GM12878 (cell line): ENCODE measurements around the gene CUTC. TPM values are rescaled to one million over a fixed set of nuclear protein-coding genes. Genes with fewer than 3 reads are reported as not detected.
A peak's percentile ranks its signal among the peaks of the same experiment; 100 is the strongest.

Source experiments
- BACH1 ChIP-seq: fragments of 450-650 bp; IDR thresholded peaks from 2 replicates; pipeline ENCODE4 v1.6.1; 2017; ENCODE audit warnings: mild to moderate bottlenecking, borderline replicate concordance
- BHLHE40 ChIP-seq, 2 experiments: fragments of 450-650 bp in 1 of 2; IDR thresholded peaks; 2 replicates each; pipeline ENCODE4 v1.6.1; 2011 to 2017; ENCODE audit warnings: low read depth in 2 of 2, borderline replicate concordance in 1 of 2, improper control_type of control experiment in 1 of 2, low read length in 1 of 2, mild to moderate bottlenecking in 1 of 2
- BMI1 ChIP-seq: fragments of 450-650 bp; IDR thresholded peaks from 2 replicates; pipeline ENCODE4 v1.6.1; 2016; ENCODE audit warnings: mild to moderate bottlenecking, moderate library complexity, borderline replicate concordance
- CBX5 ChIP-seq: sonication (generic); IDR thresholded peaks from 2 replicates; pipeline ENCODE4 v1.6.1; 2016; ENCODE audit warnings: low read depth, moderate library complexity, mild to moderate bottlenecking, inconsistent platforms
- CHD2 ChIP-seq: IDR thresholded peaks from 2 replicates; pipeline ENCODE4 v1.6.1; 2011; ENCODE audit warnings: low read depth, low read length, improper control_type of control experiment, borderline replicate concordance
- CREM ChIP-seq: IDR thresholded peaks from 2 replicates; pipeline ENCODE4 v1.6.1; 2014; ENCODE audit warnings: antibody characterized with exemption, low read depth
- FOS ChIP-seq: IDR thresholded peaks from 3 replicates; pipeline ENCODE4 v1.6.1; 2011; ENCODE audit warnings: borderline replicate concordance; ENCODE audit not compliant: insufficient read length; ENCODE audit errors: extremely low read depth
- FOXM1 ChIP-seq: IDR thresholded peaks from 2 replicates; pipeline ENCODE4 v1.6.1; 2012; ENCODE audit warnings: low read depth, mild to moderate bottlenecking, inconsistent platforms, low read length, moderate library complexity
- KAT2A ChIP-seq: conservative IDR thresholded peaks from 2 replicates; pipeline ENCODE4 v1.6.1; 2011; ENCODE audit warnings: low read depth, low read length; ENCODE audit not compliant: control insufficient read depth
- LARP7 ChIP-seq: fragments of 450-650 bp; IDR thresholded peaks from 2 replicates; pipeline ENCODE4 v1.6.1; 2017; ENCODE audit warnings: mild to moderate bottlenecking
- MEF2A ChIP-seq: IDR thresholded peaks from 2 replicates; pipeline ENCODE4 v1.6.1; 2011; ENCODE audit warnings: low read depth, mild to moderate bottlenecking, low read length, moderate library complexity; ENCODE audit not compliant: insufficient read depth
- NFXL1 ChIP-seq: fragments of 450-650 bp; IDR thresholded peaks from 2 replicates; pipeline ENCODE4 v1.6.1; 2017; ENCODE audit warnings: antibody characterized with exemption, mild to moderate bottlenecking, borderline replicate concordance
- POLR2A ChIP-seq: IDR thresholded peaks from 2 replicates; pipeline ENCODE4 v1.6.1; 2011; ENCODE audit warnings: low read depth, mild to moderate bottlenecking, low read length
- RB1 ChIP-seq: fragments of 450-650 bp; formaldehyde crosslinking; IDR thresholded peaks from 2 replicates; pipeline ENCODE4 v1.6.1; 2017; ENCODE audit warnings: mild to moderate bottlenecking, borderline replicate concordance
- SMAD1 ChIP-seq: fragments of 450-650 bp; IDR thresholded peaks from 2 replicates; pipeline ENCODE4 v1.6.1; 2018; ENCODE audit warnings: mild to moderate bottlenecking, low read depth; ENCODE audit not compliant: partially characterized antibody
- SMAD5 ChIP-seq: IDR thresholded peaks from 2 replicates; pipeline ENCODE4 v1.6.1; 2016; ENCODE audit warnings: antibody characterized with exemption, low read depth
- SMARCA5 ChIP-seq: fragments of 450-650 bp; IDR thresholded peaks from 2 replicates; pipeline ENCODE4 v1.6.1; 2017; ENCODE audit warnings: mild to moderate bottlenecking
- SRF ChIP-seq, 2 experiments: IDR thresholded peaks; 2 replicates each; pipeline ENCODE4 v1.6.1; 2011; ENCODE audit warnings: low read depth in 2 of 2, low read length in 2 of 2, mild to moderate bottlenecking in 1 of 2, moderate library complexity in 1 of 2
- STAT1 ChIP-seq: fragments of 450-650 bp; conservative IDR thresholded peaks from 2 replicates; pipeline ENCODE4 v1.6.1; 2014; ENCODE audit warnings: antibody characterized with exemption, mild to moderate bottlenecking
- SUPT20H ChIP-seq: IDR thresholded peaks from 2 replicates; pipeline ENCODE4 v1.6.1; 2011; ENCODE audit warnings: low read depth, mild to moderate bottlenecking, low read length, moderate library complexity, borderline replicate concordance; ENCODE audit not compliant: control insufficient read depth
- TCF7 ChIP-seq: IDR thresholded peaks from 2 replicates; pipeline ENCODE4 v1.6.1; 2014; ENCODE audit warnings: antibody characterized with exemption, borderline replicate concordance
- ZNF217 ChIP-seq: fragments of 450-650 bp; IDR thresholded peaks from 2 replicates; pipeline ENCODE4 v1.6.1; 2017; ENCODE audit warnings: antibody characterized with exemption, mild to moderate bottlenecking
- ZNF24 ChIP-seq: fragments of 450-650 bp; IDR thresholded peaks from 2 replicates; pipeline ENCODE4 v1.6.1; 2017; ENCODE audit warnings: antibody characterized with exemption, mild to moderate bottlenecking
- ZNF384 ChIP-seq: IDR thresholded peaks from 2 replicates; pipeline ENCODE4 v1.6.1; 2012; ENCODE audit warnings: low read depth, mild to moderate bottlenecking, low read length, improper control_type of control experiment, borderline replicate concordance
- ZNF622 ChIP-seq: fragments of 450-650 bp; IDR thresholded peaks from 2 replicates; pipeline ENCODE4 v1.6.1; 2017; ENCODE audit warnings: mild to moderate bottlenecking, inconsistent platforms
- ZSCAN29 ChIP-seq: fragments of 450-650 bp; IDR thresholded peaks from 2 replicates; pipeline ENCODE4 v1.6.1; 2017; ENCODE audit warnings: mild to moderate bottlenecking, moderate library complexity
- polyA plus RNA-seq, 11 experiments: library from polyadenylated mRNA; depleted of rRNA in 4 of 11; unstranded in 6 of 11; stranded (reverse) in 5 of 11; fragments of >200 nt; fragmentation: Nextera tagmentation in 4 of 11; fragmentation: Illumina TruSeq in 1 of 11; extraction: Ambion mirVana in 4 of 11; extraction: Trizol in 1 of 11; gene quantifications; 1 replicate in 1 of 11; 2 replicates in 10 of 11; pipeline versions ENCODE4 v1.2.1 to v1.2.3, GENCODE V29; 2011 to 2016; ENCODE audit warnings: inconsistent platforms in 2 of 11, missing spikeins in 2 of 11, low read depth in 1 of 11
- total RNA-seq, 4 experiments: library from RNA; depleted of rRNA in 3 of 4; stranded (reverse); fragments of >200 nt in 3 of 4; fragmentation: Illumina TruSeq in 1 of 4; extraction: Trizol in 1 of 4; gene quantifications; 2 replicates each; pipeline versions ENCODE4 v1.2.1 to v1.2.3, GENCODE V29; 2013 to 2021
- TF ChIP-seq, protein P1 (sequence below): fragments of 150-350 bp; IDR thresholded peaks from 2 replicates; pipeline ENCODE4 v1.6.1; 2014; ENCODE audit warnings: mild to moderate bottlenecking, low read depth, low read length
- TF ChIP-seq, protein P2 (sequence below): fragments of 450-650 bp; IDR thresholded peaks from 2 replicates; pipeline ENCODE4 v1.6.1; 2014; ENCODE audit warnings: mild to moderate bottlenecking

The CUTC gene
- total and polyA plus RNA-seq, 10 of the 15 experiments (the other 5 are each of a cell fraction or from before 2014, with no cell fraction given) = 23.8 to 71.7 (median 40.8) TPM

DNA sequence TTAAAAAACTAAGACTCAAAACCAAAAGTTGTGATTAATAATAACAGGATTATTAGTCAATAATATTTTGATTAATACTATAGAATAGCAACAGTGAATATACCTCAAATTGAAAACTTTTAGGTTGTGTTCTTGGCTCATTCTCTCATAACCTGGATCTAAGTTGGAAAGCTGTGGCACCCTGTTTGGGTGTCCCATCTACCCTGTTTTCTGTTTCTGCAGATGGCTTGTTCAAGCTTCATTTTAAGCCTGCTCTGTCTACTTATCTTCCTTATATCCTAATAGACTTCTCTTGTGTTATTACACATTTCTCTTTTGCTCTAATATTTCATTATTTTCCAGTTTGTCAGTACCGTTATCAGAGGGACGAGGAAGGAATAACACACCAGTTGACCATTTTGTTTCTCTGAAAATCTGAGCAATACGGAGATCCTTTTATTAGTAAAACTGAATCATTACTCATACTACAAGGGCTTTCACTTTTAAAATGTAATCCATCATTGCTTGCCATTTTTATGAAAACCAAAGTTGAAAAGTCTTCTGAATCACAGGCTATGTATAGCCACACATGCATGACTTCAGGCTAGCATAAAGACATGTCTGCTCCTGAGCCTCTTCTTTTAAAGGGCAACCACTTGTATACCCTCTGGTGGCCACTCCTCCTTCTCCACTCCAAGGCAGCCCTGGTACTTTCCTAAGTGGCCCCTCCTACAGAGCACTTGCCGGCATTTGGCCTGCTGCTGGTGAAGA, 22.4 kb upstream of the CUTC start (continued):
- TF ChIP-seq, protein P1, sequence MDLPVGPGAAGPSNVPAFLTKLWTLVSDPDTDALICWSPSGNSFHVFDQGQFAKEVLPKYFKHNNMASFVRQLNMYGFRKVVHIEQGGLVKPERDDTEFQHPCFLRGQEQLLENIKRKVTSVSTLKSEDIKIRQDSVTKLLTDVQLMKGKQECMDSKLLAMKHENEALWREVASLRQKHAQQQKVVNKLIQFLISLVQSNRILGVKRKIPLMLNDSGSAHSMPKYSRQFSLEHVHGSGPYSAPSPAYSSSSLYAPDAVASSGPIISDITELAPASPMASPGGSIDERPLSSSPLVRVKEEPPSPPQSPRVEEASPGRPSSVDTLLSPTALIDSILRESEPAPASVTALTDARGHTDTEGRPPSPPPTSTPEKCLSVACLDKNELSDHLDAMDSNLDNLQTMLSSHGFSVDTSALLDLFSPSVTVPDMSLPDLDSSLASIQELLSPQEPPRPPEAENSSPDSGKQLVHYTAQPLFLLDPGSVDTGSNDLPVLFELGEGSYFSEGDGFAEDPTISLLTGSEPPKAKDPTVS = no peak
- TF ChIP-seq FOS (no peak), STAT1 (no peak), FOXM1 (no peak; the same call in 1 of the 2 replicates), ZNF622 (no peak), SRF (IDR thresholded peaks at IDR 0.05; ENCODE audit: low read depth in 2 of 2, low read length in 2 of 2) (no peak), BACH1 (peak; percentile 55; the same call in 1 of the 2 replicates), ZNF24 (peak; percentile 47; the same call in 1 of the 2 replicates), RB1 (no peak), MEF2A (peak; percentile 85), ZNF217 (no peak), POLR2A (no peak), LARP7 (no peak), CREM (peak; percentile 81), KAT2A (no peak), BMI1 (0 out of 2 replicates have a peak, but pooled peaks have one; percentile 25), SMARCA5 (no peak), CHD2 (no peak), SMAD5 (no peak), ZSCAN29 (no peak), BHLHE40 (IDR thresholded peaks at IDR 0.05; ENCODE audit: borderline replicate concordance in 1 of 2, low read depth in 2 of 2, low read length in 1 of 2) (peak; percentile 51 to 63; a peak in 2 of 4 replicates), TCF7 (peak; percentile 48; the same call in 1 of the 2 replicates), SMAD1 (no peak), NFXL1 (no peak), SUPT20H (no peak), CBX5 (no peak), ZNF384 (no peak)
- TF ChIP-seq, protein P2, sequence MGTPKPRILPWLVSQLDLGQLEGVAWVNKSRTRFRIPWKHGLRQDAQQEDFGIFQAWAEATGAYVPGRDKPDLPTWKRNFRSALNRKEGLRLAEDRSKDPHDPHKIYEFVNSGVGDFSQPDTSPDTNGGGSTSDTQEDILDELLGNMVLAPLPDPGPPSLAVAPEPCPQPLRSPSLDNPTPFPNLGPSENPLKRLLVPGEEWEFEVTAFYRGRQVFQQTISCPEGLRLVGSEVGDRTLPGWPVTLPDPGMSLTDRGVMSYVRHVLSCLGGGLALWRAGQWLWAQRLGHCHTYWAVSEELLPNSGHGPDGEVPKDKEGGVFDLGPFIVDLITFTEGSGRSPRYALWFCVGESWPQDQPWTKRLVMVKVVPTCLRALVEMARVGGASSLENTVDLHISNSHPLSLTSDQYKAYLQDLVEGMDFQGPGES = no peak
